Measurements from ENCODE around the gene TPGS2.
"Not testable (repeated sequence)": the region's sequence is repeated elsewhere in the genome, so short reads cannot be mapped to it uniquely, and the experiment has no call there.

The TPGS2 gene

DNA sequence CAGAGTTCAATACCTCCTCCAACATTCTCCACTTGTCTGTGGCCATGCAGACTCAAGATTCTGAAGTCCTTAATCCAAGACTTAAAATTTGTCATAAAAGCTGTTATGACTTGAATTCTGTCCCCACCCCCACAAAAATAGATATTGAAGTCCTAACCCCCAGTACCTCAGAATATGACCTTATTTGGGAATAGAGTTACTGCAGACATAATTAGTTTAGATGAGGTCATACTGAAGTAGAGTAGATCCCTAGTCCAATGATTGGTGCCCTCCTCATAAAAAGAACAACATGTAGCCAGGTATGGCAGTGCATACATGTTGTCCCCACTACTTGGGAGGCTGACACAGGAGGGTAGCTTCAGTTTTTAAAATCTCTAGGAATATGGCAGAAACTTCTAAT lies 9.2 kb downstream of the TPGS2 start:
- no peak for DNase-seq

DNA sequence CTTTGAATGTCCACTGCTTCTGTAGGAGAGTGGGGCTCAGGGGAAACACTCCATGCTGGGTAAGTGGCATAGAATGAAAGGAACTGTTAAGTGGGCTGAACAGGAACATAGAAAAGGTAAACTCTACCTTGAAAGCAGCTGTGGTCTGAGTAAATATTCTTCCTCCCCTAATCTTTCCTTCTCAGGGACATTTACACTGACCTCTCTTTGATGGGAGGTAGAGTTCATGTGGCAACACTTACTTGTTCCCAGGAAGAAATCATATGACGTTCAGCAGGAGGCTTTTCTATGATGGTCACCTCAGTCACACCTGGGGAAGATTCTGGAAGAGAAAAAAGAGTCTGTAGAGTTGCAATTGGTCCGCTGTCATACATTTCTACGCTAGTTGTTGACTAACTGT lies 10.2 kb downstream of the TPGS2 start:
- no peak for DNase-seq

DNA sequence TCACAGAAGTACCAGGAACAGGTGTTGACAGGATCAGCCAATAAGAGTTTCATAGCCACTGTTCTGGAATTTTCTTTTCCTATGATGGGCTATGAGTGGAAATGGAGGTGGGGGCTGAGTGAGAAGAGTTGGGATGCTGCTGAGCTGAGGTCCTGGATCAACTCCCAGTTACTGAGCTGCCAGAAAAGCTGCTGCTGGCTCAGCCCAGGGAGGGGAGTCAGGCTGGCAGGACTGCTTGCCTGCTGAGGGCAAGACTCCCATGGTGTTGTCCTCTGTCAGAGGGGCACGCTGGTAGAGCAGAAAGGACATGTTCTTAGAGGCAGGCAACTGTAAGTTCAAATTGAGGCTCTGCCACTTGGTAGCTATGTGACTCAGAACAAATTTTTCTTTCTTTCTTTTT lies 11.8 kb downstream of the TPGS2 start:
- no peak for DNase-seq

DNA sequence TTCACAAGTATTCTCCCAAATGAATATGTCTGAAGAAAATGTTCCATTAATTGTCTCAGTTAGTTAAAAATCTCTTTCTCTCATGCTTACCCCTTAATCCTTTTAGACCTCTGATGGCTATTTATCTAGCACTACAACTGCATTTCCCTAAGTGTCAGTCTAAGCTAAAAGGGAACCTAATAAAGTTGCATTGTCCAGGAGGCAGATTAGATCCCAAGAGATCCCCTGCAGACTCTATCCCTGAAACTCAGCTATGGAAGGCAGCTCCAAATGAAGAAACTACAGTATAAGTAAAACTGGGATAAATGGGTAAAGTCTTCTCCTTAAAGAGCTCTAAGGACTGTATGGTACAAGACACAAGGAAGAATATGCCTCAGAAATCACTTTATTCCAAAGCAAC lies 12.7 kb downstream of the TPGS2 start:
- DNase-seq, result not testable (repeated sequence)

DNA sequence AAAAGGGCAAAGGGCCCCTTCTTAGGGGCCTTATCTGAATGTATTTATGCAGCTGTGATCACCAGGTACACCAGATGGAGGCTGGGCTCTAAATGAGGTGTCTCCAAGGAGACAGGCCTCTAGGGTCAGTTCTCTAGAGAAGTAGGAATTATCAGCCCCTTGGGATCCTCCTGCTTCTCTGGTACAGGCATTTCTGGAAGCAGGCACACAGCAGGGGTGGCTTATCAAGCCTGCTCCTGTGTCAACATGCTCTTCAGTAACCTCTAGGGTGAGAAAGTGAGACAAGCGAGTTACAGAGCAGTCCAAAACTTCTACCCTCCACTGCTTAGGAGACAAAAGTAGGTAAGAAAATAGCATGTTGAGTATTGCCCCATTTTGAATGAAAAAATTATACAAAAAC lies 13.8 kb downstream of the TPGS2 start:
- no peak for DNase-seq

DNA sequence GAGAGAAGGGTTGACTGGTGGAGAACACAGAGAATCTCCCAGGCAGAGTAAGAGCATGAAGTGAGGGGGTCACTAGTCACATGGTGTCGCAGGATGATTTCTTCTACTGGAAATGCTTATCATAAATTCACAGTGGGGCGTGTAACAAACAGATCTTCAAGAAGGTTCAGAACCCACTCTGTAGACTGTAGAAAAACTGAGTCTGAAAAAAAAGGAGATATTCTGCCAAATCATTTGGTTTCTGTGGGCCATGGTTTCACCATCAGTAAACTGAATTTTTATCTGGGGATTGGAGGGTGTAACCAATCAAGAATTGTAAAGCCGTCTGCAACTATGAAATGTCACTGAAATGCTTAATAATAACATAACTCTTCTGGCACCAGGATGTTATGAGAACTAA lies 15.0 kb downstream of the TPGS2 start:
- no peak for DNase-seq

DNA sequence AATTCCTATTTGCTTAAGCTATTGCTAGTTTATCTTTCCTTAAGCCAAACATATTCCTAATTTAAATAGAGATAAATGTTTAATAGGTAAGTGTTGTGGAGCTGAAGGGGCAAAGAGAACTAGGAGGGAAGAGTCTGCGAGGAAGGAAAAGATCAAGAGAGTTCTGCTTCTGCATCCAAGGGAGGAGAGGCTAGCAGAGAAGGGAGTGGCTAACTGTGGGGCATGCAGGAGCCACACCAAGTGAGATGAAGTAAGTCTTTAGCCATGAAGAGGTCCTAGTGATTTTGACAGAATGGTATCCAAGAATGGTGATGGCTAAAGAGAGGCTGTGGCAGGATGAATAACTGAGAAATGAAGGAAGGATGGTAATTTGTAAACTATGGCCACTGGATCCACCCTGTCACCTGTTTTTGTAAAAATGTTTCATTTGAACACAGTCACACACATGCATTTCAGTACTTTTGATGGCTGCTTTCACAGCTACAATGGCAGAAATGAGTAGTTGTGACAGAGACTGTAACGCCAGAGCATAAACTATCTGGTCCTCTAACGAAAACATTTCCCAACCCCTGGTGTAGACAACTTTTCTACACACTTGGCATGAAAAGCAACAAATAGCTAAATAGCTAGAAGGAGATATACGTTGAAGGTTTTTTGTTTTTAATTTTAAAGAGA lies 15.6 kb downstream of the TPGS2 start:
- no peak for DNase-seq

DNA sequence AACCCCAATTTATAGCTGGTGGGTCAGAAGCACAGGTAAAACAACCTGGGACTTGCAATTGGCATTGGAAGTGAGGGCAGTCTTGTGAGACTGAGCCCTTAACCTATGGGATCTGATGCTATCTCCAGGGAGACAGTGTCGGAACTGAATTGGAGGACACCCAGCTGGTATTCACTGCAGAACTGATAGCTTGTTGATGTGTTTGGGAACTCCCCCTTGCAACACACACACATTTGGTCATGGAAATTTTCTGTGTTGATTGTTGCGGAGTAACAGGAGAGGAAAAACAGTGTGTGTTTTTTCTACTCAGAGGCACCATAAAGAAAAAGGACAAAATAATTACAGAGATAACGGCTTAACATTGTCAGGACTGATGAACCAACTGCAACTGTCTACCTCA lies 16.1 kb downstream of the TPGS2 start:
- no peak for DNase-seq

DNA sequence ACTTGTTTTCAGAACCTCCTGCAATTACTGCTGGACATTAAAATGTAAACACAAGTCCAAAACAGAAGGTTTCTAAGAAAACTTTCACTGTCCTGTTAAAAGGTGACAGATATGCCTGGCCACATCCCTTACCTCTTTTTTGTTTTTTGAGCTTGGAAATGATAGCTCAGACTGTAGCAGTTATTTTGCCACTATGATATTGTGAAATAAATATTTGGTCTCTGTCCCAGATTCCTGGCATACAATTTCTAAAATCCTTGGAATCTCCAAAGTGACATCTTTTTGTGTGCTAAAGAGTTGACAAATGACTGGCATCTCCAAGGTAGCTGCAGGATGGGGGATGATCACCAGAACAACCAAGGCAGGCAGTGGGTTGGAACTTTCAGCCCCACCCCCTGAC lies 16.8 kb downstream of the TPGS2 start:
- DNase-seq, result no peak

DNA sequence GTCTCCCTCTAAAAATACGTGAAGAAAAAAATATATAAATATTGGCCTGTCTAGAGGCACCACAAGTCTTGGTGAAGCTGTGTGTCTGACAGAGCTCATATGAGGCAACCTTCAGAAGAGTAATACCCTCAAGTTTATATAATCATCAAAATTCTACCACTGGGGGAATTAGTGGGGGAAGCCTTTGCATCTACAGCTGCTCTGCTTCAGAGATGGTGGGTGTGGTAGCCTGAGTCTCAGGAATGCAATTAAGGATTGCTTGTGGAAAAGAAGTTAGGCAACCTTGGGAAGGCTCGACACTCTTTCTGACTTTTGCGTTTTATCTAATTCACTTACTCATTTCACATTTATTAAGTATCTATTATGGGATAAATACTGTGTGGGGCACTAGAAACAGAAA lies 17.4 kb downstream of the TPGS2 start:
- DNase-seq, result no peak

DNA sequence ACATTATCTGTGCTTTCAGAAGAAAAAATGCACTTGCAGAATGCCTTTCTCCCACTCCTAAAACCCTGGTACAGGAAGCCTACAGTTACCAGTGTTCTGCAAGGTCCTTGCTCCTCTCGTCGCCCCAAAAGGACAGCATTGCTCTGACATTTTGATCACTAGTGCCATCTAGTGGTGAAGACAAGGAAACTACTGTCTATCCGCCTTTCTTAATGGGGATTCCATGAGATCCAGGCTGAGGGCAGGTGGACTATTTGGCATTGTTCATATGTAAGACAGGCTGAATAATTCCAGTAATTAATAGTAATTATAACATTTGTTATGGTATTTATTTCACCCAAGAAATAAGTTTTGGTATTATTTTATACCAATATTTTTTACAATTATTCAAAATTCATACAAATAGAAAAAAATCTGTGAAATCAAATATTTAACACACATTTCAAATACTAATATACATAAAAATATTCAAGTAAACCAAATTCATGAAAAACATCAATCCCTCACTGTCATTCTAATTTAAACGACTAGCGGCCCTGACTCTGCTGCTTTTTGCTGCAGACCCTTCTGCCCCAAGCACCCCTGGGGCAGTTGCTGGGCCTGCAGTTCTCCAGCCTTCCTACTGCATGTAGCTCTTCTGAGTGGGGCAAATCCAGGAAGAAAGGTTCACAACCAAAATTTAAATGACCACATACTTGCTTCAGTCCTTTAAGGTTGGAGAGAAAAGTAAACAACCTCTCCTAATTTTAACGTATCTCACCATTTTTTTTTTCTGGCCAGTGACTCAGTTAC lies 19.0 kb downstream of the TPGS2 start:
- no peak for DNase-seq

DNA sequence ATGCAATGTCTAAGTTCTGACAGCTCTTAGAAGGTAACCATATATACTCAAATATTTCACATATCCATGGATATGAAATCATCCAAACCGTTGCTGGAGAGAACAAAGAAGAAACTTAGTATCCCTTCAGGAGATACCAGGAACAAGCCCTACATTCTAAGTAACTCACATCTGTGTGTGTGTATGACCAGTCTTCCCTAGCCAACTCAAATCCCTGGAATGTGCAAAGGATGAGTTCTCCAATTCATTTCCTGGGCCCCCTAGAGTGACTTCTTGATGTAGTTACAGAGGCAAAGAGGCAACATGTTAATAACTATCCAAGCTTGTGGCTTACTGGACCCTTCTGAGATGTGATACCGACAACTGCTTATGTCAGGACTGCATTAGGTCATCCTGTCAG lies 20.1 kb downstream of the TPGS2 start:
- DNase-seq, result no peak

DNA sequence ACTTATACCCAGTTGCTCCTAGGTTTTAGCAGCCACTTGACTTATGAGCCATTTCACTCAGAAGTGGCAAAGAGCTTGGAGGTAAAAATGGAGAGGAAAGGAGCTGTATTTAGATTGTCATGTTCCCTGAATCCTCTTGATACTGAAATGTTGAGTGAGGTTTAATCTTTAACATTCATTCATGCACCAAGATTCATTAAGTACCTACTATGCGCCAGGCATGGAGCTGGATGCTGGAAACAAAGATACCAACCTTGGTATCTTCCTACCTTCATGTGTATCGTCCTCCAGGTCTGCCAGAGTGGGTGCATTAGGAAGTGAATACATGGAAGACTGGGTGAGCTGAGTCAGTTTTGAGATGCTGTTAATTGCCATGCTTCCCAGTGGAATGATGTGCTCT lies 23.7 kb downstream of the TPGS2 start:
- DNase-seq, result no peak

DNA sequence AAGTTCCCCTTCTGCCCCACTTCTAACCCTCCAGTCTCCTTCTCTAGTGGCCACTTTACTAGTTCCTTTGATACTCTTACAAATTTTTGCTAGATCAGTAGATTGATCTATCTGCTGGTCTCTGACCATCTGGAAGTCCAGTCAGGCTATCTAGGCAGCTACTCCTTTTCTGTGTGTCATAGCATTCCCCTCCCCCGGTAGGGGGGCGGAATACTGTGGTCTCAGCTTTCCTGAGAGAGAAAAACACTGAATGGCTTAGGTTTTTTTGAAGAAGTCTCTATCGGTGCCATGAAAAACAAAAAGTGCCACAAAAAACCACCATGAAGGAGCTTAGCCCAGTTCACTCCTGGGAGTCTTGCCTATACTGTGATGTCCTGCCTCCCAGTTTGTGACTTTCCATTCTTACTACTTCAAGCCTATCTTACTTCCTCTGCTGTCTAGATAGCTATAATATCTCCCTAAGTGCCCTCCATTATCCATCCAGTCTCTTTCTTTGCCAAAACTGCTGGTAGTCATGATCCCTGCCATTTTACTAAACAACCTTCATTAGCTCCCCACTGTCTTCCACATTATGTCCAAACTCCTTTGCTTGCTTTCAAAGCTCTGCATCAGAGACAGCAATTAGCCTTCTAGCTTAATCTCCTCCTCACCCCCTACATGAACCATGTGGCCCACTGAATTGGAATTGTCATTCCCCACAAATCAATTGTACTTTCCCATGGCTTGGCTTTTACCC lies 29.9 kb downstream of the TPGS2 start:
- DNase-seq, result no peak

DNA sequence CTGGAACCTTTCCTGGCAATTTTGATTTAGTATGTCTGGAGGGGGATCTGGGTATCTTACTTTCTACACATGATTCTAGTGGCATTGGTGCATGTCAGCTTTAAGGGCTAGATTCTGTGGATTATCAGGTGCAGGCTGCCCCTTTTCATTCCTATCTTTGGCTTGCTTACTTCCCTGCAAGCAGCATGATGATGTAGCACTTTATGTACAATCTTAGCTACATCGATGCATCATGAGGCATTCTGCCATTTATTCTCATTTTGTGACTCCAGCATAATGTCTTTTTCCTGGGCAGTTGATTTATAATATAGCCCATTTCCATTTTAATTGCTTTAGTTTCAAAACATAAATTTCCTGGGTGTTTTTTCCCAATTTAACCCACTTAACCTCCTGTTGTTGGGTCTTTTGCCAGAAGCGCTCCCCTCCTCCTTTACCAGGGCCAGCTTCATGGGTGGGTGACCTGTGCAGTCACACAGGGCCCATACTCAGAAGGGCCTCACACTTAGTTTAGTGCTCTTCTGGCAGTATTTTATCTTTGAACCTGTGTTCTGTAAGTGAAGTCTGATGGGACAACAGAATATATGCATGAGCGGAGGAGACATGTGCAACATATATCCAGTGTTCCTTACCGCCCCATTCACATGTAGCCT lies 36.0 kb downstream of the TPGS2 start:
- DNase-seq, result no peak

DNA sequence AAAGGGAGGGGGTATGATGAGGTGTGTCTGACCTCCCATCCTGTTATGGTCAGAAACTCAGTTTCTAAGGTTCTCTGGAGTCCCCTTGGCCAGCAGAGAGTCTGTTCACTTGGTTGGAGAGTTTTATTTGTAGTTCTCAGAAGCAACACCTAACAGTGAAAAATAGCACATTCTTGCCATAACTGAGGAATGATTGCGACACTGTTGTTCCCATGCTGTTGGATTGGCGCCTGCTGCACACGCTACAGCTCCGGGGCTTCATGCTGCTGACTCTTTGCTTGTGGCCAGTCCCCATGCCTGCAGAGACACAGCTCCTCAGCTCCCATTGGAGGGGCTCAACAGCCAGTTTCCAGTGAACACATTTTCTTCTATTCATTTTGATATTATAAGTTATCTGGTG lies 42.1 kb downstream of the TPGS2 start:
- DNase-seq, result no peak

DNA sequence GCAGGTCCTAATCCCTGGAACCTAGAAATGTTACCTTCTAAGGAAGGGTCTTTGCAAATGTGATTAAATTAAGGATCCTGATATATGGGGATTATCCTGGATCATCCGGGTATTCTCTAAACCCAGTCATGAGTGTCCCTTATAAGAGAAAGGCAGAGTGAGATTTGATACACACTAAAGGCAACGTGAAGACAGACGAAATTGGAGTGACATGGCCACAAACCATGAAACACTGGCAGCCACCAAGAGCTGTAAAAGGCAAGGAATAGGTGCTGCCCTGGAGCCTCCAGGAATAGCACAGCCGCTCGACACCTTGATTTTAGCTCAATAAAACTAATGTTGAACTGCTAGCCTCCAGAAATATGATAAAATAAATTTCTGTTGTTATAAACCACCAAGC lies 45.0 kb downstream of the TPGS2 start:
- DNase-seq, result no peak

DNA sequence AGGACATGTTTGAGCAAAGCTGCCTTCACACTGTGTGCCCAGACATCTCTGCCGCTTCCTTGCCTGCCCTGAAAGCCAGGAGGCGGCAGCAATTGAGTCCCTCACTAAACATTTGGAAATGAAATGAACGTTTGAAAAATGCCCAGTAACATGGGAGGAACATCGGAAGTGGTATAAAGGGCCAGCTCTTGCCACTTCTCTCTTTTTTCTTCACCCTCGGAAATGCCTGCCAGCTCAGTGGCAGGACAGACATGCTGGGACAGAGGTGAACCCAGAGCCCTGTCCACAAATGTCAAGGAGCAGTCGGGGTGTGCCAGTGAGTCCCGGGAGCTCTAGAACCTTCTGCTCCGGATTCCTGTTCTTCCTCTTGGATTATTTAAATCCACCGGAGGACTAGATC lies 46.1 kb downstream of the TPGS2 start:
- no peak for DNase-seq

DNA sequence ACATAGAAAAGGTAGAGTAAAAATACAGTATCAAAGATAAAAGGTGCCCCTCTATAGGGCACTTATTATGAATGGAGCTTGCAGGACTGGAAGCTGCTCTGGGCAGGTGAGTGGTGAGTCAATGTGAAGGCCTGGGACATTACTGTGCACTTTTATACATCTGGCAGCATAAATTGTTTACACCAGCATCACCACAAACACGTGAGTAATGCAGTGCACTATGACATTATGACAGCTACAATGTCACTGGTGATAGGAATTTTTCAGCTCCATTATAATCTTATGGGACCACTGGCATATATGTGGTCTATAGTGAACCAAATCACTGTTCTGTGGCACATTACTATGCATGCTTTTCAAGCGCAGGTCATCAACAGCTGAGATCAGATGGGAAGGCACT lies 48.1 kb downstream of the TPGS2 start:
- no peak for DNase-seq

DNA sequence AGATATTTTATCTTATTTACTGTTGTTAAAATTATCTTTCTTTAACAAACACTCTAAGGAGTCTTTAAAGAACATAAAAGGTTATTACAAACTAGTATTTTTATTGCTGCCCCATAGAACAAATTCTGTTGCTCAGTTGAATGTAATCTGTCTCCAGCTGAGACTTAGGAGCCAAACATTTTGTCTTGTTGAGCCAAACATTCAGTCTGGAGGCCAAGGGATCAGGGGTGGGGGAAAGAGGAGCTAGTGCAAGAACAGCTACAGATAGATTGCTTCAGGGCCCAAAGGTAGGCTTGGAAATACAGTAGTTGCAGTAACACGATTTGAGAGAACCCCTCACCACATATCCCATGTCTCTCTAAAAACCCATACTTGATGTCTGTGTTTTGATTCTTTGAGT lies 51.2 kb downstream of the TPGS2 start:
- no peak for DNase-seq

DNA sequence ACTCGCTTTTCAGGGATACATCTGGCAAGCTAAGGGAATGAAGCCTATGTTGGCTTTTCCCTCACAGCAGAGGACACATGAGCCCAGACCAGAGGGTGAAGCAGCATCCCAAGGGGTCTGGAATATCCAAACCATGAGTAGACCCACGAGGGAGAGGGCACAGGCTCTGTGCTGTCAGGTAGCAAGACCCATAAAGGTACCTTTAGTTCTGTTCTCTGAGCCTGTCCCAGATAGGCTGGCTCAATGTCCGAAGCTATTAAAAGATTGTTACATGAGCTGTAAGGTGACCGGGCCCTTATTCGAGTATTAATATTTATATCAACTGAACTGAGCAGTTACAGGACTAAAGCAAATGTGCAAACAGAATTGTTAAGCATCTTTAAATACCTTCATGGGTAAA lies 52.2 kb downstream of the TPGS2 start:
- no peak for DNase-seq

DNA sequence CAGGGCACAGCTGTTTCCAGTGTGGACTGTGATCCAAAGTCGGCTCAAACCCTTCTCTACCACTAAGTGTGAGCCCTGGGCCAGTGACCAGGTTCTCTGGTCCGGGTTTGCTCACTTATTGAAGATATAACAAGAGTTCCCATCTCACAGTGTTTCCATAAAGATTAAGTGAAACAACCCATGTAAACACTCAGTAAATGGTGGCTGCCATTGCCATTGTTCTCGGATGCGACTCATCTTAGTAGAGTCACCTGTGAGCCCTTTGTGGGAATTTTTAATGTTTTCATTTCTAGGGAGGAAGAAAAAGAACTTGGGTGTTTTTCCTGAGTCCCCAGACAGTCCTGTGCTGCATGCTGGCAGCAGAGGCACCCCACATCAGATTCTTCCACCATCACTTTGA lies 53.4 kb downstream of the TPGS2 start:
- DNase-seq, result no peak

DNA sequence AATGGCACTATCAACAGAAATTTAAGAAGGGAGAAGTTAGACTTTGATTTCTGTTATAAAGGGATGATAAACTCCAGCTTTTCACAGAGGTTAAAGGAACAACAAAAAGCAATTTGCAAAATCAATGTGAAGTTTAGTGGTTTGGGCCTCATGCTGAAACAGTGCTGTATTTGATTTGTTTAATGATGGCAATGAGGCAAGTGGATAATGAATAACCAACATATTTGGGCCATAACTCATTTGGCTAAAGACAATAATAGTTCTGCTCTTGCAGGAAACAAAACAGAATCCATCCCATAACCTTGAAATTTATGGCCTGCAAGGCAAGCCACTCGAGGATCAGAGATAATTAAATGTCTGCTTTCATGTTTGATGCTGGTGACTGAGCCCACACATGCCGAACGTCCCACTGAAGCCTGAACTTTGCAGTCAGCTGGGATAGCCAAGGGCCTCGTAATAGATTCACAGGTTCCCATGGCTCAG lies 56.5 kb downstream of the TPGS2 start:
- DNase-seq, result no peak

DNA sequence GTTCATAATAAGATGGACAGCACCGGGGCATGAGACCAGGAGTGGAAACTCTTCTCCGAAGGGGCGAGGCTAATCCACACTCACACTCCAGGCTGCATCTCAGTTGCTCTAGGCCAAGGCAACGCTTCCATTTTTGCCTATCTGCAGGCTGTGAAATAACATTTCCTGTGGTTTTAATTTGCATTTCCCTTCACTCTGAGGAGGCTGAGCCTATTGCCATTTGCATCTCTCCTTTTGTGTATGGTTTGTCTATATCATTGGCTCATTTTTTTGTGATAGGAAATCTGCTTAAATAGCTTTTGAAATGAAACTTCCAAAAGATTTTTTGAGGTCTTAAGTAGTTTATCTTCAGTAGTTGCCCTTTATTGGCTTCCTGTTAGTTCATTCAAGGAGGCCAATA lies 57.6 kb downstream of the TPGS2 start:
- DNase-seq, result no peak
